Measurements from ENCODE around the gene ZP2.

The ZP2 gene

GRCh38 chr16:21214086-21214485 is 2.7 kb upstream of the ZP2 start:
- H3K27ac ChIP-seq: no peak overlapping the region
- TF ChIP-seq, protein P1, sequence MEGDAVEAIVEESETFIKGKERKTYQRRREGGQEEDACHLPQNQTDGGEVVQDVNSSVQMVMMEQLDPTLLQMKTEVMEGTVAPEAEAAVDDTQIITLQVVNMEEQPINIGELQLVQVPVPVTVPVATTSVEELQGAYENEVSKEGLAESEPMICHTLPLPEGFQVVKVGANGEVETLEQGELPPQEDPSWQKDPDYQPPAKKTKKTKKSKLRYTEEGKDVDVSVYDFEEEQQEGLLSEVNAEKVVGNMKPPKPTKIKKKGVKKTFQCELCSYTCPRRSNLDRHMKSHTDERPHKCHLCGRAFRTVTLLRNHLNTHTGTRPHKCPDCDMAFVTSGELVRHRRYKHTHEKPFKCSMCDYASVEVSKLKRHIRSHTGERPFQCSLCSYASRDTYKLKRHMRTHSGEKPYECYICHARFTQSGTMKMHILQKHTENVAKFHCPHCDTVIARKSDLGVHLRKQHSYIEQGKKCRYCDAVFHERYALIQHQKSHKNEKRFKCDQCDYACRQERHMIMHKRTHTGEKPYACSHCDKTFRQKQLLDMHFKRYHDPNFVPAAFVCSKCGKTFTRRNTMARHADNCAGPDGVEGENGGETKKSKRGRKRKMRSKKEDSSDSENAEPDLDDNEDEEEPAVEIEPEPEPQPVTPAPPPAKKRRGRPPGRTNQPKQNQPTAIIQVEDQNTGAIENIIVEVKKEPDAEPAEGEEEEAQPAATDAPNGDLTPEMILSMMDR (conservative IDR thresholded peaks at IDR 0.05): no peak

DNA sequence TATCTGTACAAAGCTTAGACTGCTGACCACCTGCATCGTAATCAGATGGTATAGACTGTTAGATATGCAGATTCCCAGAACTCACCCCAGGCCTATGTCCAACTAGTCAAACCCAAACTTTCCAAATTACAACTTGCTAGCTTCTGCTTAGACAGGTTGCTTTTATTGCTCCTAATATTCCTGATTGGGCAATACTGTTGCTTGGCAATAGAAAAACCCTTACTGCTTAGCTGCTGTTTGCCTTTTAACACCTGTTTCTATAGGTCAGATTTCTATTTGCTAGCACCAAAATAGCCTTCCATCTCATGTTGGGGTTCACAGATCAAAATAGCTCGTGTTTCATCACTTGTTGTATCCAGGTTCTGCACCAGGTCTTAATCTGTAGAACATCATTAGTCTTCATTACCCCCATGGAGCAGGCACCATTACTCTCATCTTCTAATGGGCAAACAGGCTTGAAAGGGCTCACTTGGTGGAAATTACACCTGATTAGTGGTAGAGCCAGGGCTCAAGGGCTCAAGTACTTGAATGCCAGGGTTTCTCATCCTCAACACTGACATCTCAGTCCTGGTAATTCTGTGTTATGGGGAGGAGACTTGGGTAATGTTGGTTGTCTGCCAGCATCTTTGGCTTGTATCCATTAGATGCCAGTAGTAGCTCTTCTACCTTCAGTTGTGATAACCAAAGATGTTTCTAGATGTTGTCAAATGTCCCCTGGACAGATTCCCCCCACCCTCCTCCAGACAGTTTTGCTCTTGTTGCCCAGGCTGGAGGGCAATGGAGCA is 2.7 kb downstream of the ZP2 start:
- no peak overlapping the region for H3K27ac ChIP-seq
- TF ChIP-seq, protein P1 (conservative IDR thresholded peaks at IDR 0.05): no peak

GRCh38 chr16:21206550-21206949 is 4.8 kb downstream of the ZP2 start:
- H3K27ac ChIP-seq: no peak overlapping the region
- TF ChIP-seq, protein P1 (conservative IDR thresholded peaks at IDR 0.05): no peak

GRCh38 chr16:21205303-21205702 is 6.1 kb downstream of the ZP2 start:
- no peak overlapping the region for H3K27ac ChIP-seq
- TF ChIP-seq, protein P1 (conservative IDR thresholded peaks at IDR 0.05): no peak

DNA sequence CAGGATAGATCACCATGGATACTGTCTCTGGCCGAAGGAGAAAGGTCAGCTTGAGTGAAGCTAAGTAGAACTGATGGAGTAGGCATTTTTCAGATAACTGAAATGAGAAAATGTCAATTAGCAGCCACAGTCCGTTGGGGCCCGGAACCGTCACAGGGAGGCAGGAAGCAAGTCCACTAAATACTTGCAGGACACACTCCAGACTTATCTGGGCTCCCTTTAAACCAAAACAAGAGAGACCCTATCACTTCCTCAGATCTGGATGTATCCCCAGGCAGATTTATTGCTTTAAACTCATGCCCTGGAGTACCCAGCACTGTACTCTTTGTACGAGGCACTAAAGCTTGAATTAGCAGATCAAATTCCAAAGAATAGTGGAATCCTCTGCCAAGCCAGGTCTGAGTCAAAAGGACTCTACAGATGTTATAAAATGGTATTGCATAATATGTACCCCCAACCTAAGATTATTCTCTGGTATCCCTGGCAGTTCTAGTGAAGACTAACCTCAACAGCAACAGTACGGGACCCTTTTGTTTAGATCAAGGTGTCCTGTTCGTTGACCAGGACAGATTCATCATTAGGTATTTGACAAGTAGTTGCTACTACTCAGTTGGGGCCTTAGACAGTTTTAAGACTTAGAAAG is 8.1 kb downstream of the ZP2 start:
- no peak overlapping the region for H3K27ac ChIP-seq
- TF ChIP-seq, protein P1 (conservative IDR thresholded peaks at IDR 0.05): no peak

GRCh38 chr16:21199607-21200218 is 11.7 kb downstream of the ZP2 start:
- TF ChIP-seq, protein P1 (conservative IDR thresholded peaks at IDR 0.05): no peak
- no peak overlapping the region for H3K27ac ChIP-seq

- TF ChIP-seq, protein P1 (conservative IDR thresholded peaks at IDR 0.05): no peak
- no peak overlapping the region for H3K27ac ChIP-seq
Observed at GRCh38 chr16:21197621-21198020, 13.8 kb downstream of the ZP2 start.

All from VCaP (cell line).